ENCODE results near the gene ARL3.

Gene ARL3

DNA sequence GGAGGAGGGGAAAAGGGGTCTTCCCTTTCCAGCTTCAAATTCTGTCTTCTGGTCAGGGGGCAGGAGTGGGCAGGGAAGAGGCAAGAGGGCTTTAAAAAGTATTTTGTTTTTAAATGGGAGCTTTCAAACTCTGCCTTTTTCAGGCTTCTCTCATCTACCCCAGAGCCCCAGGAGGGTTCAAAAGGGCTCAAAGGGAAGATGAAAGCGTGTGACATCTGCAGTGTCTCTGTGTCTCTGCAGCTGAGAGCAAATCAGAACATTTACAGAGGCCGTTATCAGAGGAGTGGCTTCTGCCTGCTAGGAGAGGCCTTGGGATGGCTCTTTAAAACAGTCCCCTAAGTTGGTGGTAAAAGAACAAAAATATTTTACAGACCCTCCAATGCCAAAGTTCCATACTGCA, 39.6 kb downstream of the ARL3 start:
- TF ChIP-seq ISL1 (CRISPR knock-in tag; IDR thresholded peaks at IDR 0.05) (no peak), BACH2 (CRISPR knock-in tag; IDR thresholded peaks at IDR 0.05; ENCODE audit: borderline replicate concordance) (no peak), ARNTL (CRISPR knock-in tag; IDR thresholded peaks at IDR 0.05; ENCODE audit: borderline replicate concordance, low read depth) (no peak), ZNF565 (CRISPR knock-in tag; conservative IDR thresholded peaks at IDR 0.05; ENCODE audit: low read depth) (no peak), SNAI2 (CRISPR knock-in tag; IDR thresholded peaks at IDR 0.05) (no peak), RARB (CRISPR knock-in tag; IDR thresholded peaks at IDR 0.05) (no peak), CSDC2 (CRISPR knock-in tag; IDR thresholded peaks at IDR 0.05) (no peak), TOX (CRISPR knock-in tag; IDR thresholded peaks at IDR 0.05; ENCODE audit: borderline replicate concordance) (no peak), OSR1 (CRISPR knock-in tag; IDR thresholded peaks at IDR 0.05) (no peak), ZNF8 (CRISPR knock-in tag; IDR thresholded peaks at IDR 0.05) (no peak), TCF4 (CRISPR knock-in tag; IDR thresholded peaks at IDR 0.05; ENCODE audit: borderline replicate concordance) (no peak), PPARA (CRISPR knock-in tag; IDR thresholded peaks at IDR 0.05; ENCODE audit: borderline replicate concordance) (no peak)
- ATAC-seq = no peak

DNA sequence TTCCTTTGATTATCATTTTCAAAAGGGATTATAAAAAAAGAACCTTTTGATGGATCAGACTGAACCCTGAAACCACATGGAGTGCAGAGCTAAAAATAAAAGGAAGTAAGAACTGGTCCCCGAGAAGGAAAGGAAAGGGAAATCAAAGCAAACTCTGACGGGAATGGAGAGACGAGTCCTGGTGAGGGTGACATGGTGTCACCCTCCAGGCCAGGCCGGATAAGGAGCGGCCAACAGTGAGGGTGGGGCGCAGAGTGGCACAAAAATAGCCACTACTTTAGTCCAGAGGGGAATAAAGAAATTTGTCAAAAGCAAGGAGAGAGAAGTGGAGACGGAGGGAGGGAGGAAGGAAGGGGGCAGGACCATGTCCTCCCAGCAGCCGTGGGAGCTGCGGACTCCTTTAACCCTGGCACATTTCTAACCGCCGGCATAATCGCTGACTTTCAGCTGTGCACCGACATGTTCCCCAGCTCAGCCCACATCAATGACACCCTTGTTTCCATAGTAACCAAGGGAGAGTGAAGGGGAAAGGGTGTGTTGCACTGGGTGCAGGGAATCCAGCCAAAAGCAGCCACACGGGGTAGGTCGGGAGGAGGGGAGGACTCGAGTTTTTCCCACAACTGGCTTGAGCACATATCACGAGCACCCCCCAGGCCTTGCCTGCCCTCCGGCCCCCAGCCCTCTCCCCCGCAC, 40.2 kb downstream of the ARL3 start:
- ATAC-seq = no peak
- TF ChIP-seq ZC3H10 (CRISPR knock-in tag; IDR thresholded peaks at IDR 0.05) (no peak), ZNF8 (CRISPR knock-in tag; IDR thresholded peaks at IDR 0.05) (no peak), CSDC2 (CRISPR knock-in tag; IDR thresholded peaks at IDR 0.05) (no peak), ESRRG (CRISPR knock-in tag; IDR thresholded peaks at IDR 0.05) (no peak), RARB (CRISPR knock-in tag; IDR thresholded peaks at IDR 0.05) (no peak), GLIS3 (CRISPR knock-in tag; IDR thresholded peaks at IDR 0.05) (no peak), ZNF565 (CRISPR knock-in tag; conservative IDR thresholded peaks at IDR 0.05; ENCODE audit: low read depth) (no peak), PPARA (CRISPR knock-in tag; IDR thresholded peaks at IDR 0.05; ENCODE audit: borderline replicate concordance) (no peak), SNAI2 (CRISPR knock-in tag; IDR thresholded peaks at IDR 0.05) (no peak), ARNTL (CRISPR knock-in tag; IDR thresholded peaks at IDR 0.05; ENCODE audit: borderline replicate concordance, low read depth) (no peak), BACH2 (CRISPR knock-in tag; IDR thresholded peaks at IDR 0.05; ENCODE audit: borderline replicate concordance) (no peak)
- TF ChIP-seq, protein P1, sequence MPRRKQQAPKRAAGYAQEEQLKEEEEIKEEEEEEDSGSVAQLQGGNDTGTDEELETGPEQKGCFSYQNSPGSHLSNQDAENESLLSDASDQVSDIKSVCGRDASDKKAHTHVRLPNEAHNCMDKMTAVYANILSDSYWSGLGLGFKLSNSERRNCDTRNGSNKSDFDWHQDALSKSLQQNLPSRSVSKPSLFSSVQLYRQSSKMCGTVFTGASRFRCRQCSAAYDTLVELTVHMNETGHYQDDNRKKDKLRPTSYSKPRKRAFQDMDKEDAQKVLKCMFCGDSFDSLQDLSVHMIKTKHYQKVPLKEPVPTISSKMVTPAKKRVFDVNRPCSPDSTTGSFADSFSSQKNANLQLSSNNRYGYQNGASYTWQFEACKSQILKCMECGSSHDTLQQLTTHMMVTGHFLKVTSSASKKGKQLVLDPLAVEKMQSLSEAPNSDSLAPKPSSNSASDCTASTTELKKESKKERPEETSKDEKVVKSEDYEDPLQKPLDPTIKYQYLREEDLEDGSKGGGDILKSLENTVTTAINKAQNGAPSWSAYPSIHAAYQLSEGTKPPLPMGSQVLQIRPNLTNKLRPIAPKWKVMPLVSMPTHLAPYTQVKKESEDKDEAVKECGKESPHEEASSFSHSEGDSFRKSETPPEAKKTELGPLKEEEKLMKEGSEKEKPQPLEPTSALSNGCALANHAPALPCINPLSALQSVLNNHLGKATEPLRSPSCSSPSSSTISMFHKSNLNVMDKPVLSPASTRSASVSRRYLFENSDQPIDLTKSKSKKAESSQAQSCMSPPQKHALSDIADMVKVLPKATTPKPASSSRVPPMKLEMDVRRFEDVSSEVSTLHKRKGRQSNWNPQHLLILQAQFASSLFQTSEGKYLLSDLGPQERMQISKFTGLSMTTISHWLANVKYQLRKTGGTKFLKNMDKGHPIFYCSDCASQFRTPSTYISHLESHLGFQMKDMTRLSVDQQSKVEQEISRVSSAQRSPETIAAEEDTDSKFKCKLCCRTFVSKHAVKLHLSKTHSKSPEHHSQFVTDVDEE (CRISPR knock-in tag; IDR thresholded peaks at IDR 0.05) = no peak
- TF ChIP-seq, protein P2, sequence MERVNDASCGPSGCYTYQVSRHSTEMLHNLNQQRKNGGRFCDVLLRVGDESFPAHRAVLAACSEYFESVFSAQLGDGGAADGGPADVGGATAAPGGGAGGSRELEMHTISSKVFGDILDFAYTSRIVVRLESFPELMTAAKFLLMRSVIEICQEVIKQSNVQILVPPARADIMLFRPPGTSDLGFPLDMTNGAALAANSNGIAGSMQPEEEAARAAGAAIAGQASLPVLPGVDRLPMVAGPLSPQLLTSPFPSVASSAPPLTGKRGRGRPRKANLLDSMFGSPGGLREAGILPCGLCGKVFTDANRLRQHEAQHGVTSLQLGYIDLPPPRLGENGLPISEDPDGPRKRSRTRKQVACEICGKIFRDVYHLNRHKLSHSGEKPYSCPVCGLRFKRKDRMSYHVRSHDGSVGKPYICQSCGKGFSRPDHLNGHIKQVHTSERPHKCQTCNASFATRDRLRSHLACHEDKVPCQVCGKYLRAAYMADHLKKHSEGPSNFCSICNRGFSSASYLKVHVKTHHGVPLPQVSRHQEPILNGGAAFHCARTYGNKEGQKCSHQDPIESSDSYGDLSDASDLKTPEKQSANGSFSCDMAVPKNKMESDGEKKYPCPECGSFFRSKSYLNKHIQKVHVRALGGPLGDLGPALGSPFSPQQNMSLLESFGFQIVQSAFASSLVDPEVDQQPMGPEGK (CRISPR knock-in tag; IDR thresholded peaks at IDR 0.05; ENCODE audit: borderline replicate concordance) = no peak

DNA sequence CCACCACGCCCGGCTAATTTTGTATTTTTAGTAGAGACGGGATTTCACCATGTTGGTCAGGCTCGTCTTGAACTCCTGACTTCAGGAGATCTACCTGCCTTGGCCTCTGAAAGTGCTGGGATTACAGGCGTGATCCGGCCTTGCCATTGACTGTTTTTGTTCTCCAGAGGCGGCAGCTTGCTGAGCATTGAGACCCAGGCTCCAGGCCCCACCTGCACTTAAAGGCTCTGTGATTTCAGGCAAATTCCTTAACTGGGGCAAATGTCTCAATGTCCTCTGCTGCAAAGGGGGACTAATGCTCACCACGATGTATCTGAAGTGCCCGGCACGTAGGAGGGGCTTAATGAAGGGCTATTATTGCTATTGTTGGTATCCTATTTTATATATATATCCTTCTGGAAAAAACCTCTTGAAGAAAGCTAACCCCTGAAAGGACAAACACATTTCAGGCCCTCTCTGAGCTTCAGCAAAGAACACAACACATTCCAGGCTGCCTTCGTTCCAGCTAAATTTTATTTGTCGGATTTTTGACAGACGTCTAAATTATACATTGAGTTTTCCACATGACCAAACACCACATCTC, 40.9 kb downstream of the ARL3 start:
- no peak for ATAC-seq
- TF ChIP-seq BACH2 (CRISPR knock-in tag; IDR thresholded peaks at IDR 0.05; ENCODE audit: borderline replicate concordance) (no peak), ZNF8 (CRISPR knock-in tag; IDR thresholded peaks at IDR 0.05) (no peak)

DNA sequence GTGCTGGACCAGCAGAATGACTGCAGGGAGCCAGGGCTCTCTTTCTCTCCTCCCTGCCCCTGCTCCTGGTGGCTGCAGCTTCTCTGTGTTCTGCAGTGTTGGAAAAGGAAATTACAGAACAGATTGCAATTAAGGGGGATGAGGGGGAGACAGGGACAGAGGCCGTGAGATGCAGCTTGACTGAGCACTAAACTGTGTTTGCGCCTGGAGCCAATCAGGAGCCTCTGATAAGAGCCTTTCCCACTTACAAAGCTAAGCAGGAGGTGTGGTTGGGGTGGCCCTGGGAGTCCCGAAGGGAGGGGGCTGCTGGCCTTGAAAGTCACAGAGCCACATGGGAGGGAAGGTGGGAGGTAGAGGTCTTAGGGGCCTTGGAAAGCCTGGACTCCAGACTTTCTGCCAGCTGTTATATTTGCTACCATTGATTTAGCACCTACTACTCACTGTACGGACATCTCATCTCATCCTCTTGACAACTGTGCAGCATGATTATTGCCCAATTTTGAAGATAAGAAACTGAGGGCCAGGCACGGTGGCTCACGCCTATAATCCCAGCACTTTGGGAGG, 43.2 kb downstream of the ARL3 start:
- ATAC-seq = no peak
- TF ChIP-seq, protein P3, sequence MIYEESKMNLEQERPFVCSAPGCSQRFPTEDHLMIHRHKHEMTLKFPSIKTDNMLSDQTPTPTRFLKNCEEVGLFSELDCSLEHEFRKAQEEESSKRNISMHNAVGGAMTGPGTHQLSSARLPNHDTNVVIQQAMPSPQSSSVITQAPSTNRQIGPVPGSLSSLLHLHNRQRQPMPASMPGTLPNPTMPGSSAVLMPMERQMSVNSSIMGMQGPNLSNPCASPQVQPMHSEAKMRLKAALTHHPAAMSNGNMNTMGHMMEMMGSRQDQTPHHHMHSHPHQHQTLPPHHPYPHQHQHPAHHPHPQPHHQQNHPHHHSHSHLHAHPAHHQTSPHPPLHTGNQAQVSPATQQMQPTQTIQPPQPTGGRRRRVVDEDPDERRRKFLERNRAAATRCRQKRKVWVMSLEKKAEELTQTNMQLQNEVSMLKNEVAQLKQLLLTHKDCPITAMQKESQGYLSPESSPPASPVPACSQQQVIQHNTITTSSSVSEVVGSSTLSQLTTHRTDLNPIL (CRISPR knock-in tag; IDR thresholded peaks at IDR 0.05; ENCODE audit: low read depth) = no peak
- TF ChIP-seq ZC3H10 (CRISPR knock-in tag; IDR thresholded peaks at IDR 0.05) (no peak), OSR1 (CRISPR knock-in tag; IDR thresholded peaks at IDR 0.05) (no peak), RARB (CRISPR knock-in tag; IDR thresholded peaks at IDR 0.05) (no peak), ZNF70 (CRISPR knock-in tag; IDR thresholded peaks at IDR 0.05) (no peak), TCF4 (CRISPR knock-in tag; IDR thresholded peaks at IDR 0.05; ENCODE audit: borderline replicate concordance) (no peak), ZFP30 (CRISPR knock-in tag; IDR thresholded peaks at IDR 0.05) (no peak), ZNF565 (CRISPR knock-in tag; conservative IDR thresholded peaks at IDR 0.05; ENCODE audit: low read depth) (no peak), ESRRG (CRISPR knock-in tag; IDR thresholded peaks at IDR 0.05) (no peak), CSDC2 (CRISPR knock-in tag; IDR thresholded peaks at IDR 0.05) (no peak)
- TF ChIP-seq, protein P4, sequence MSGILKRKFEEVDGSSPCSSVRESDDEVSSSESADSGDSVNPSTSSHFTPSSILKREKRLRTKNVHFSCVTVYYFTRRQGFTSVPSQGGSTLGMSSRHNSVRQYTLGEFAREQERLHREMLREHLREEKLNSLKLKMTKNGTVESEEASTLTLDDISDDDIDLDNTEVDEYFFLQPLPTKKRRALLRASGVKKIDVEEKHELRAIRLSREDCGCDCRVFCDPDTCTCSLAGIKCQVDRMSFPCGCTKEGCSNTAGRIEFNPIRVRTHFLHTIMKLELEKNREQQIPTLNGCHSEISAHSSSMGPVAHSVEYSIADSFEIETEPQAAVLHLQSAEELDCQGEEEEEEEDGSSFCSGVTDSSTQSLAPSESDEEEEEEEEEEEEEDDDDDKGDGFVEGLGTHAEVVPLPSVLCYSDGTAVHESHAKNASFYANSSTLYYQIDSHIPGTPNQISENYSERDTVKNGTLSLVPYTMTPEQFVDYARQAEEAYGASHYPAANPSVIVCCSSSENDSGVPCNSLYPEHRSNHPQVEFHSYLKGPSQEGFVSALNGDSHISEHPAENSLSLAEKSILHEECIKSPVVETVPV (CRISPR knock-in tag; IDR thresholded peaks at IDR 0.05) = no peak

Measured in SK-N-SH treated with all-trans-retinoic acid at 6 μM for 48 hours (cell line).